ENCODE results near the gene DDRGK1.

DNA sequence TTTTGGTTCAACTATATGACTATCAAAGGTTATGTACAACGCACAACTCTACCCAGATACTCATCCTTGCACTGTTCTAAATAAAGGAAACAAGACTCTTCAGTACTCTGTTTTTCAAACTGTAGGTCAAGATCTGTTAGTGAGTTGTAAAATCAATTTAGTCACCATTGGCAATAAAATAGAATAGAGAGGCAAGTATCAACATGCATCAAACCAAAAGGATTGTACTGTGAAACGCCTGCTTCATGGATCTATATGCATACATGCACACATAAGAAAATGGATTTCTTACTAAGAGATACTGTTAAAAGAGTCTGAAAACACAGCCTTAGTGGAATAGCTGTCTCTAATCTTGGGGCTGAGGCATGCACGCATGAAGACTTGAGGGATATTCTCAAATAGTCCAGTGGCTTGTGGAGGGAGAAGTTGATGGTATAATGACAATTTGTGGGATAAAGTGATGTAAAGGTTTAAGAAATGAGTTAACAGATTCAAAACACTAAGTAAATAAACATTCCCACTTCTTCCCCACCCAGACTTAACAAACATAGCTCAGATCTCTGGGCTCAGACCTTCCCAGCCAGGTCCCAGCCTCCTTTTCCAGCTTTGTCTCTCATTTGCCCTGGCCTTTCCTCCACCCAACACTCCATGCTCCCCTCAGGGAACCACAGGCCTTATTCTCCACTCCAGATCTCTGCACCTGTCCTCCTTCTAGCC is 20.4 kb downstream of the DDRGK1 start:
- TF ChIP-seq CTCF (IDR thresholded peaks at IDR 0.05; ENCODE audit: insufficient read depth, low read length, poor library complexity, severe bottlenecking) (no peak), EZH2phosphoT487 (conservative IDR thresholded peaks at IDR 0.05; ENCODE audit: low read length) (no peak)

All from SU-DHL-6 (cell line).